Measurements from ENCODE around the gene PCDHB4.
"Not testable (repeated sequence)": the region's sequence is repeated elsewhere in the genome, so short reads cannot be mapped to it uniquely, and the experiment has no call there.

PCDHB4 gene

GRCh38 chr5:141121563-141121962 lies at the start of gene PCDHB4:
TSS of gene PCDHB4 (plus strand) at chr5:141121818. CDS start at chr5:141121999, 181 bp downstream.
- in situ Hi-C loops (cut with HindIII; ENCODE audit: low pct_ligation_motif_present, low pct_unique_long_range_greater_than_20kb, low sequenced_read_pairs): no loop called here
- no peak for DNase-seq

GRCh38 chr5:141077826-141078225 lies 43.8 kb upstream of the PCDHB4 start:
- in situ Hi-C loops (cut with HindIII; ENCODE audit: low pct_ligation_motif_present, low pct_unique_long_range_greater_than_20kb, low sequenced_read_pairs): no loop called here
- DNase-seq: no peak

GRCh38 chr5:141082228-141082627 lies 39.4 kb upstream of the PCDHB4 start:
- in situ Hi-C loops (cut with HindIII; ENCODE audit: low pct_ligation_motif_present, low pct_unique_long_range_greater_than_20kb, low sequenced_read_pairs): no loop called here

GRCh38 chr5:141084487-141084989 lies 37.1 kb upstream of the PCDHB4 start:
- in situ Hi-C loops (cut with HindIII; ENCODE audit: low pct_ligation_motif_present, low pct_unique_long_range_greater_than_20kb, low sequenced_read_pairs): no loop called here
- no peak for DNase-seq

More at GRCh38 chr5:141082228-141082627, 39.4 kb upstream of the PCDHB4 start:
- no peak for DNase-seq

GRCh38 chr5:141094481-141095262 lies 26.9 kb upstream of the PCDHB4 start, which contains the start of gene PCDHB2:
TSS of gene PCDHB2 (plus strand) at chr5:141094615. CDS start at chr5:141094791, 176 bp downstream.
- peak; percentile 3 for DNase-seq
- in situ Hi-C loops (cut with HindIII; ENCODE audit: low pct_ligation_motif_present, low pct_unique_long_range_greater_than_20kb, low sequenced_read_pairs): no loop called here

GRCh38 chr5:141095263-141095641 lies 26.4 kb upstream of the PCDHB4 start:
- DNase-seq: no peak
- in situ Hi-C loops (cut with HindIII; ENCODE audit: low pct_ligation_motif_present, low pct_unique_long_range_greater_than_20kb, low sequenced_read_pairs): no loop called here

- DNase-seq; in situ Hi-C loops (cut with HindIII; ENCODE audit: low pct_ligation_motif_present, low pct_unique_long_range_greater_than_20kb, low sequenced_read_pairs): not testable (repeated sequence)
These were observed 25.4 kb upstream of the PCDHB4 start for GRCh38 chr5:141096181-141096580.

- DNase-seq; in situ Hi-C loops (cut with HindIII; ENCODE audit: low pct_ligation_motif_present, low pct_unique_long_range_greater_than_20kb, low sequenced_read_pairs): not testable (repeated sequence)
These were observed 25.0 kb upstream of the PCDHB4 start for GRCh38 chr5:141096586-141096985.

GRCh38 chr5:141100243-141100805 lies 21.3 kb upstream of the PCDHB4 start, which contains the start of gene PCDHB3:
TSS of gene PCDHB3 (plus strand) at chr5:141100473. CDS start at chr5:141100650, 177 bp downstream.
- no peak for DNase-seq
- in situ Hi-C loops (cut with HindIII; ENCODE audit: low pct_ligation_motif_present, low pct_unique_long_range_greater_than_20kb, low sequenced_read_pairs): no loop called here

GRCh38 chr5:141101059-141101458 lies 20.6 kb upstream of the PCDHB4 start:
- no peak for DNase-seq
- in situ Hi-C loops (cut with HindIII; ENCODE audit: low pct_ligation_motif_present, low pct_unique_long_range_greater_than_20kb, low sequenced_read_pairs): no loop called here

GRCh38 chr5:141102070-141102469 lies 19.5 kb upstream of the PCDHB4 start:
- in situ Hi-C loops (cut with HindIII; ENCODE audit: low pct_ligation_motif_present, low pct_unique_long_range_greater_than_20kb, low sequenced_read_pairs); DNase-seq: not testable (repeated sequence)

GRCh38 chr5:141102471-141102870 lies 19.1 kb upstream of the PCDHB4 start:
- in situ Hi-C loops (cut with HindIII; ENCODE audit: low pct_ligation_motif_present, low pct_unique_long_range_greater_than_20kb, low sequenced_read_pairs); DNase-seq: not testable (repeated sequence)

- in situ Hi-C loops (cut with HindIII; ENCODE audit: low pct_ligation_motif_present, low pct_unique_long_range_greater_than_20kb, low sequenced_read_pairs): no loop called here
- no peak for DNase-seq
These were observed 16.3 kb upstream of the PCDHB4 start for GRCh38 chr5:141105350-141105749.

GRCh38 chr5:141119250-141119649 lies 2.4 kb upstream of the PCDHB4 start:
- no peak for DNase-seq
- in situ Hi-C loops (cut with HindIII; ENCODE audit: low pct_ligation_motif_present, low pct_unique_long_range_greater_than_20kb, low sequenced_read_pairs): no loop called here

GRCh38 chr5:141121985-141122384 lies 367 bp downstream of the PCDHB4 start:
- in situ Hi-C loops (cut with HindIII; ENCODE audit: low pct_ligation_motif_present, low pct_unique_long_range_greater_than_20kb, low sequenced_read_pairs): no loop called here

GRCh38 chr5:141123396-141124135 lies 1.9 kb downstream of the PCDHB4 start:
- in situ Hi-C loops (cut with HindIII; ENCODE audit: low pct_ligation_motif_present, low pct_unique_long_range_greater_than_20kb, low sequenced_read_pairs): not testable (repeated sequence)

More at GRCh38 chr5:141121985-141122384, 367 bp downstream of the PCDHB4 start:
- DNase-seq: no peak

GRCh38 chr5:141127305-141127704 lies 5.7 kb downstream of the PCDHB4 start:
- in situ Hi-C loops (cut with HindIII; ENCODE audit: low pct_ligation_motif_present, low pct_unique_long_range_greater_than_20kb, low sequenced_read_pairs): no loop called here
- no peak for DNase-seq

More at GRCh38 chr5:141123396-141124135, 1.9 kb downstream of the PCDHB4 start:
- not testable (repeated sequence) for DNase-seq

- DNase-seq: peak; percentile 5
- in situ Hi-C loops (cut with HindIII; ENCODE audit: low pct_ligation_motif_present, low pct_unique_long_range_greater_than_20kb, low sequenced_read_pairs): no loop called here
These were observed 13.6 kb downstream of the PCDHB4 start, which contains the start of gene PCDHB5 for GRCh38 chr5:141135030-141135717. TSS of gene PCDHB5 (plus strand) at chr5:141135206. CDS start at chr5:141135435, 229 bp downstream.

Data from ACHN (cell line).